ENCODE measurements around the gene SBK3.

SBK3 gene

DNA sequence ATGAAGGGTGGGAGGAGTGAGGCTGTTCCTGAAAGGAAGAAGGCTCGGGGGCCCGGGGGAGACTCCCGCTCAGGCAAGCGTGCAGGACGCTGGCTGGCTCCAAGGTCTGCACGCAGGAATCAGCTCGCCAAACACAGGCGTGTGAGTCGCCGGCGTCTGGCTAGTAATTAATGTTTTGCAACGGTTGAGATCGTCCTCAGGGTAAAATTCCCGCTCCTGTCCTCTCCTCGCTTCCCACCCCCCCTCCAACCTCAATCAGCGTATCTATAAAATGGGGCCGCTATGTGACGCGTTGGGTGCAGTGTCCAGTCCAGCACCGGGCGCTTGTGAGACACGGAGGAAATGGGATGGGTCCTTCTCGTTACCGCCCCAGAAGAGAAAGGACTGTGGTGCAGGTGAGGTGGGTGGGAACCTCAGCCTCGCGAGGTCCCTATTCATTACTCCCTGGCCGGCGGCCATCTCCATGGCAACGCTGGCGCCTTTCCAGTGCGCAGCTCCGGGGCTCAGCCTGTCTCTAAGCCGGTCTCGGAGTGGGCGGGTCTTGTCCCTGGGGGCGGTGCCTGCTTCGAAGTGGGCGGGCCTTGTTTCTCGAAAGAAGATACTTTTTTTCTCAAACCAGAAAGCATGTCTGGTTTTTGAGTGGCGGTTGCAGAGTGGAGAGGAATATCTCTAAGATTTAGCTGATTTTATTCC is 41.8 kb upstream of the SBK3 start (continued):
- TF ChIP-seq ZNF658 (tag by site-specific recombination; IDR thresholded peaks at IDR 0.05) (no peak), TCF7L2 (IDR thresholded peaks at IDR 0.05; ENCODE audit: borderline replicate concordance, low read depth, low read length) (no peak), ZNF48 (tag by site-specific recombination; IDR thresholded peaks at IDR 0.05) (no peak), ZBTB49 (tag by site-specific recombination; IDR thresholded peaks at IDR 0.05; ENCODE audit: low read depth) (no peak)
- TF ChIP-seq, protein P1, sequence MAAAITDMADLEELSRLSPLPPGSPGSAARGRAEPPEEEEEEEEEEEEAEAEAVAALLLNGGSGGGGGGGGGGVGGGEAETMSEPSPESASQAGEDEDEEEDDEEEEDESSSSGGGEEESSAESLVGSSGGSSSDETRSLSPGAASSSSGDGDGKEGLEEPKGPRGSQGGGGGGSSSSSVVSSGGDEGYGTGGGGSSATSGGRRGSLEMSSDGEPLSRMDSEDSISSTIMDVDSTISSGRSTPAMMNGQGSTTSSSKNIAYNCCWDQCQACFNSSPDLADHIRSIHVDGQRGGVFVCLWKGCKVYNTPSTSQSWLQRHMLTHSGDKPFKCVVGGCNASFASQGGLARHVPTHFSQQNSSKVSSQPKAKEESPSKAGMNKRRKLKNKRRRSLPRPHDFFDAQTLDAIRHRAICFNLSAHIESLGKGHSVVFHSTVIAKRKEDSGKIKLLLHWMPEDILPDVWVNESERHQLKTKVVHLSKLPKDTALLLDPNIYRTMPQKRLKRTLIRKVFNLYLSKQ (tag by site-specific recombination; IDR thresholded peaks at IDR 0.05; ENCODE audit: borderline replicate concordance) = no peak

DNA sequence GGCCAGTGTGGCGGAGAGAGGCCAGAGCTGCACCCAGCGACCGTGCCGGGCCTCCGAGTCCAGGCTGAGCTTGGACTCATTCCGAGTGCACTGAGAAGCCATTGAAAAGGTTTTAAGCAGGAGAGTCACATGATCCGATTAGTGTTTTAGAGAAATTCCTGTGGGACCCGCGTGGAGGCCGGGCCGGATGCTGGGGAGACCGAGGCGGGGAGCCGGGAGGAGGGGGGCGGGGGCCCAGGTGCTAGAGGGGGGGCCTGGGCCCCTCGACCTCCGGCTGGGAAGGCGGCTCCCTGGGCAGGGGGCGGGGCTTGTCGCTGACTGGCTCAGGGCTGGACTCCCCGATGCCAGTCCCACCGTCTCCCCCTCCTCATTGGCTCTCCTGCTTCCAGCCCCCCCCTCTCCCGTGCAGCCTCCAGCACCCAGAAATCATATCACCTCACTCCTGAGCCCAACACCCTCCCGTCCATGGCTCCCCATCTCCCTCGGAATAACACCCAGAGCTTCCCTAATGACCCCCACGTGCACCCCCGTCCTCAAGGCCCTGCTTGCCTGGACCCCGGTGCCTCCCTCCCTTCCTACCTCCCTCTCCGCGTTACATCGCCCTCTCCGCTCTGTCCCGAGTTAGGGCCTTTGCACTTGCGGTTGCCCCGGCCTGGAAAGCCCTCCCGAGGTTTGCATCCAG is 40.5 kb upstream of the SBK3 start:
- ChIA-PET CTCF (interaction anchor here (0.7 to 1.5 kb wide), 3 partner anchors 20 to 82 kb away, joined by 4 to 8 read pairs (median 5); partner anchors contain the start of gene ZNF865), POLR2A (interaction anchor here (1.2 to 6.9 kb wide), 3 partner anchors 12 to 21 kb away, joined by 3 to 71 read pairs (median 7); partner anchors contain the start of genes FIZ1, ZNF524 and ZNF865)
- no peaks in the 10 kb centered on the region for H3K9me3 ChIP-seq (ENCODE audit: control insufficient read depth, insufficient read depth, low read depth, low read length)
- H3K4me1 ChIP-seq (ENCODE audit: control insufficient read depth, insufficient read depth, low read length) = peaks cover 11% of the 10 kb centered on the region
- peak overlapping the region; percentile 60; the same call in 1 of the 2 replicates for H3K27ac ChIP-seq (ENCODE audit: extremely low read depth, low read depth, low read length)
- H3K4me3 ChIP-seq (ENCODE audit: low read depth, low read length) = no peak overlapping the region
- H3K36me3 ChIP-seq (ENCODE audit: control insufficient read depth in 2 of 2, insufficient read depth in 1 of 2, low read length in 2 of 2) = no peaks in the 10 kb centered on the region
- TF ChIP-seq ZBTB20 (tag by site-specific recombination; IDR thresholded peaks at IDR 0.05) = peak; percentile 44; the same call in 1 of the 2 replicates
- no peak for TF ChIP-seq ZNF664 (tag by site-specific recombination; IDR thresholded peaks at IDR 0.05)
- no peak for TF ChIP-seq TRIM28 (IDR thresholded peaks at IDR 0.05; ENCODE audit: borderline replicate concordance, low read length)
- TF ChIP-seq ZNF433 (tag by site-specific recombination; IDR thresholded peaks at IDR 0.05; ENCODE audit: low read depth) = no peak
- no peak for TF ChIP-seq ZNF473 (tag by site-specific recombination; IDR thresholded peaks at IDR 0.05)
- no peak for TF ChIP-seq ZNF677 (tag by site-specific recombination; IDR thresholded peaks at IDR 0.05)
- TF ChIP-seq SP2 (tag by site-specific recombination; IDR thresholded peaks at IDR 0.05) = peak; percentile 91
- no peak for TF ChIP-seq HOXA7 (CRISPR knock-in tag; IDR thresholded peaks at IDR 0.05; ENCODE audit: borderline replicate concordance)
- TF ChIP-seq, protein P2, sequence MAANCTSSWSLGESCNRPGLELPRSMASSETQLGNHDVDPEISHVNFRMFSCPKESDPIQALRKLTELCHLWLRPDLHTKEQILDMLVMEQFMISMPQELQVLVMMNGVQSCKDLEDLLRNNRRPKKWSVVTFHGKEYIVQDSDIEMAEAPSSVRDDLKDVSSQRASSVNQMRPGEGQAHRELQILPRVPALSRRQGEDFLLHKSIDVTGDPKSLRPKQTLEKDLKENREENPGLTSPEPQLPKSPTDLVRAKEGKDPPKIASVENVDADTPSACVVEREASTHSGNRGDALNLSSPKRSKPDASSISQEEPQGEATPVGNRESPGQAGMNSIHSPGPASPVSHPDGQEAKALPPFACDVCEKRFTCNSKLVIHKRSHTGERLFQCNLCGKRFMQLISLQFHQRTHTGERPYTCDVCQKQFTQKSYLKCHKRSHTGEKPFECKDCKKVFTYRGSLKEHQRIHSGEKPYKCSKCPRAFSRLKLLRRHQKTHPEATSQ (tag by site-specific recombination; IDR thresholded peaks at IDR 0.05) = no peak
- TF ChIP-seq ZNF555 (tag by site-specific recombination; conservative IDR thresholded peaks at IDR 0.05) = no peak
- TF ChIP-seq ZNF776 (tag by site-specific recombination; IDR thresholded peaks at IDR 0.05; ENCODE audit: borderline replicate concordance) = no peak
- TF ChIP-seq ZNF223 (tag by site-specific recombination; IDR thresholded peaks at IDR 0.05) = no peak
- TF ChIP-seq, protein P3, sequence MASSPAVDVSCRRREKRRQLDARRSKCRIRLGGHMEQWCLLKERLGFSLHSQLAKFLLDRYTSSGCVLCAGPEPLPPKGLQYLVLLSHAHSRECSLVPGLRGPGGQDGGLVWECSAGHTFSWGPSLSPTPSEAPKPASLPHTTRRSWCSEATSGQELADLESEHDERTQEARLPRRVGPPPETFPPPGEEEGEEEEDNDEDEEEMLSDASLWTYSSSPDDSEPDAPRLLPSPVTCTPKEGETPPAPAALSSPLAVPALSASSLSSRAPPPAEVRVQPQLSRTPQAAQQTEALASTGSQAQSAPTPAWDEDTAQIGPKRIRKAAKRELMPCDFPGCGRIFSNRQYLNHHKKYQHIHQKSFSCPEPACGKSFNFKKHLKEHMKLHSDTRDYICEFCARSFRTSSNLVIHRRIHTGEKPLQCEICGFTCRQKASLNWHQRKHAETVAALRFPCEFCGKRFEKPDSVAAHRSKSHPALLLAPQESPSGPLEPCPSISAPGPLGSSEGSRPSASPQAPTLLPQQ (tag by site-specific recombination; IDR thresholded peaks at IDR 0.05) = peak; percentile 72; the same call in 1 of the 2 replicates
- TF ChIP-seq ZNF354C (tag by site-specific recombination; IDR thresholded peaks at IDR 0.05; ENCODE audit: borderline replicate concordance, low read depth) = no peak
- TF ChIP-seq, protein P4, sequence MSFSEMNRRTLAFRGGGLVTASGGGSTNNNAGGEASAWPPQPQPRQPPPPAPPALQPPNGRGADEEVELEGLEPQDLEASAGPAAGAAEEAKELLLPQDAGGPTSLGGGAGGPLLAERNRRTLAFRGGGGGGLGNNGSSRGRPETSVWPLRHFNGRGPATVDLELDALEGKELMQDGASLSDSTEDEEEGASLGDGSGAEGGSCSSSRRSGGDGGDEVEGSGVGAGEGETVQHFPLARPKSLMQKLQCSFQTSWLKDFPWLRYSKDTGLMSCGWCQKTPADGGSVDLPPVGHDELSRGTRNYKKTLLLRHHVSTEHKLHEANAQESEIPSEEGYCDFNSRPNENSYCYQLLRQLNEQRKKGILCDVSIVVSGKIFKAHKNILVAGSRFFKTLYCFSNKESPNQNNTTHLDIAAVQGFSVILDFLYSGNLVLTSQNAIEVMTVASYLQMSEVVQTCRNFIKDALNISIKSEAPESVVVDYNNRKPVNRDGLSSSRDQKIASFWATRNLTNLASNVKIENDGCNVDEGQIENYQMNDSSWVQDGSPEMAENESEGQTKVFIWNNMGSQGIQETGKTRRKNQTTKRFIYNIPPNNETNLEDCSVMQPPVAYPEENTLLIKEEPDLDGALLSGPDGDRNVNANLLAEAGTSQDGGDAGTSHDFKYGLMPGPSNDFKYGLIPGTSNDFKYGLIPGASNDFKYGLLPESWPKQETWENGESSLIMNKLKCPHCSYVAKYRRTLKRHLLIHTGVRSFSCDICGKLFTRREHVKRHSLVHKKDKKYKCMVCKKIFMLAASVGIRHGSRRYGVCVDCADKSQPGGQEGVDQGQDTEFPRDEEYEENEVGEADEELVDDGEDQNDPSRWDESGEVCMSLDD (tag by site-specific recombination; IDR thresholded peaks at IDR 0.05) = peak; percentile 97
- TF ChIP-seq ZNF423 (tag by site-specific recombination; IDR thresholded peaks at IDR 0.05) = 0 out of 2 replicates have a peak, but pooled peaks have one; percentile 45
- peak; percentile 60 for TF ChIP-seq GLIS1 (tag by site-specific recombination; IDR thresholded peaks at IDR 0.05)
- TF ChIP-seq, protein P5, sequence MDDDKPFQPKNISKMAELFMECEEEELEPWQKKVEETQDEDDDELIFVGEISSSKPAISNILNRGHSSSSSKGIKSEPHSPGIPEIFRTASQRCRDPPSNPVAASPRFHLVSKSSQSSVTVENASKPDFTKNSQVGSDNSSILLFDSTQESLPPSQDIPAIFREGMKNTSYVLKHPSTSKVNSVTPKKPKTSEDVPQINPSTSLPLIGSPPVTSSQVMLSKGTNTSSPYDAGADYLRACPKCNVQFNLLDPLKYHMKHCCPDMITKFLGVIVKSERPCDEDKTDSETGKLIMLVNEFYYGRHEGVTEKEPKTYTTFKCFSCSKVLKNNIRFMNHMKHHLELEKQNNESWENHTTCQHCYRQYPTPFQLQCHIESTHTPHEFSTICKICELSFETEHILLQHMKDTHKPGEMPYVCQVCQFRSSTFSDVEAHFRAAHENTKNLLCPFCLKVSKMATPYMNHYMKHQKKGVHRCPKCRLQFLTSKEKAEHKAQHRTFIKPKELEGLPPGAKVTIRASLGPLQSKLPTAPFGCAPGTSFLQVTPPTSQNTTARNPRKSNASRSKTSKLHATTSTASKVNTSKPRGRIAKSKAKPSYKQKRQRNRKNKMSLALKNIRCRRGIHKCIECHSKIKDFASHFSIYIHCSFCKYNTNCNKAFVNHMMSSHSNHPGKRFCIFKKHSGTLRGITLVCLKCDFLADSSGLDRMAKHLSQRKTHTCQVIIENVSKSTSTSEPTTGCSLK (tag by site-specific recombination; IDR thresholded peaks at IDR 0.05) = no peak
